ENCODE results near the gene OBP2A. TPM values are rescaled to one million over a fixed set of nuclear protein-coding genes. Genes with fewer than 3 reads are reported as not detected.

OBP2A gene
- total RNA-seq, 2 experiments from 2014 or later = not detected

DNA sequence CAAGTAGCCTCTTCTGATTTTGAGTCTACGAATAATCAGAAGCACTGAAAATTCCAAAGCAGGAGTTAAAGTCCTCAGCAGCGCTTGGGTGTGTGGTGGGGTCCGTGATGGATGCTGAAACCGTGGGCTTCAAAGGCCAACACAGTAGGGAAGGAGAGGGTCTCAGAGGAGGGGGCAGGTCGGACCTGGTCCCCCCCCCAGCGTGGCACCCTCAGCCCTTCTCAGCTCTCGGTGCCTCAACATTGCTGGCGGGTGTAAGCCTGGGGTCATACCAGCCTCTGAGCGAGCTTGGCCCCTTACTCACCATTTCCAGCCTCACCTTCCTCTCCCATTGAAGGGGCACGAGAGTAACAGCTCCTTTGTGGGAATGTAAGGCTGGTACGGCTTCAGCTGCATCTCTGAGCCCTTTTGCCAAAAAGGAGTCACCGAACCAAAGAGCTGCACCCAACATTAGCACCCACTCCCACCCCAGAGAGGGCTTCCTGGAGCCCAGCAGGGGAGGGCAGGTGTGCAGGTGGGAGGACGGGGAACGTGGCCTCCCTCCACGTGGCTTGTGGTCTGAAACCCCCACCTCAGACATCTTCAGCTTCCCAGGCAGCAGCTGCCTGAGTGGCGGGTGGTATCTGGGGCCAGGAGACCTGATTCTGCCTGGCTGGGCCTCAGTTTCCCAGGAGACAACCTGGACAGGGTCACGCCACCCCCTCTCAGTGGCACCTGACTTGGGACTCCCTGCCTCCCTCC, 31.4 kb upstream of the OBP2A start:
- ChIA-PET CTCF (interaction anchor here (0.8 kb wide), 1 partner anchor 10 kb away, joined by 3 read pairs; no protein-coding TSS in a partner anchor), POLR2A (no interaction called here)
- no peak for DNase-seq
- H3K4me3 Mint-ChIP-seq = no peak overlapping the region
- H3K9me3 Mint-ChIP-seq (ENCODE audit: insufficient read depth) = no peaks in the 10 kb centered on the region
- H3K4me1 Mint-ChIP-seq (ENCODE audit: low read depth) = peaks cover 15% of the 10 kb centered on the region
- no peak for ATAC-seq
- peaks cover 23% of the 10 kb centered on the region for H3K27me3 Mint-ChIP-seq (ENCODE audit: low read depth)
- no peaks in the 10 kb centered on the region for H3K36me3 Mint-ChIP-seq (ENCODE audit: low read depth)
- no peak overlapping the region for H3K27ac Mint-ChIP-seq

DNA sequence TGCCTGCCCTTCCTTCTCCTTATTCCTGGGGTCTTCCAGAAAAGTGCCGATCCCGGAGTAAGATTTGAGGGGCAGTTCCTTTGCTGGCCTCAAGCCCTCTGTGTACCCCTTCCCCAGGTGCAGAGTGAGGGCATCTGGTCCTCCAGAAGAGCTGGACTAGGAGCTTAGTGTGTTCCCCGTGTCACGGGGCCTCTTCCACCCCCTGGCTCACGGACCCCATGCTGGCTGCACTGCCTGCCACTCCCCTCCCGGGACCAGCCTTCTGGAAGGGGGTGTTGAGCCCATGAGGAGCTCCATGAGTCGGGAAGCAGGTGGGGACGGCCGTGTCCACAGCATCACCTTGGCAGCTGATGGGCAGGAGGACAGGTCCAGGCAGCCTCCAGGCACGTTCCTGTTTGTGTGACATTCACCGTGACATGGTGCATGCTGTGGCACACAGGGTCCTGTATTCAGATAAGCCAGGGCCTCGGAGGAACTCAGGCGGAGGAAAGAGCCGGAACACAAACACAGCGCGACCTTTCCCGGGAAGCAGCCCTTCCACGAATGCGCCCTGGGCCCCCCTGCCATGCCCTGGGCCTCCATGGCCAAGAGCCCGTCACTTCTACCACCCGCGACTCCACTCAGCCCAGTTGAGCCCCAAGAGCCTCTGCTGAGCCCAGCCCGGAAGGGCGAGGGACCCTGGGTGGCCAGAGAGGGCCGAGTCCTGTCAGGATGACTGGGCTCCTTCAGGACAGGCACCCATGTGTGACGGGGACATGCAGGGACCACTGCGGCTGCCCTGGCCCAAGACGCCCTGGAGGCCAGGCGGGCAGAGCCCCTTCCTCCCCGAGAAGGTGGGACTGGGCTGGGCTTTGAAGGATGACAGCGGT, 30.6 kb upstream of the OBP2A start:
- ATAC-seq (no peak), DNase-seq (no peak)
- ChIA-PET POLR2A (no interaction called here), CTCF (interaction anchor here (0.8 kb wide), 1 partner anchor 11 kb away, joined by 3 read pairs; no protein-coding TSS in a partner anchor)
- no peak overlapping the region for H3K27ac Mint-ChIP-seq
- peaks cover 25% of the 10 kb centered on the region for H3K27me3 Mint-ChIP-seq (ENCODE audit: low read depth)
- no peaks in the 10 kb centered on the region for H3K9me3 Mint-ChIP-seq (ENCODE audit: insufficient read depth)
- H3K36me3 Mint-ChIP-seq (ENCODE audit: low read depth) = no peaks in the 10 kb centered on the region
- no peak overlapping the region for H3K4me3 Mint-ChIP-seq
- peaks cover 15% of the 10 kb centered on the region for H3K4me1 Mint-ChIP-seq (ENCODE audit: low read depth)

DNA sequence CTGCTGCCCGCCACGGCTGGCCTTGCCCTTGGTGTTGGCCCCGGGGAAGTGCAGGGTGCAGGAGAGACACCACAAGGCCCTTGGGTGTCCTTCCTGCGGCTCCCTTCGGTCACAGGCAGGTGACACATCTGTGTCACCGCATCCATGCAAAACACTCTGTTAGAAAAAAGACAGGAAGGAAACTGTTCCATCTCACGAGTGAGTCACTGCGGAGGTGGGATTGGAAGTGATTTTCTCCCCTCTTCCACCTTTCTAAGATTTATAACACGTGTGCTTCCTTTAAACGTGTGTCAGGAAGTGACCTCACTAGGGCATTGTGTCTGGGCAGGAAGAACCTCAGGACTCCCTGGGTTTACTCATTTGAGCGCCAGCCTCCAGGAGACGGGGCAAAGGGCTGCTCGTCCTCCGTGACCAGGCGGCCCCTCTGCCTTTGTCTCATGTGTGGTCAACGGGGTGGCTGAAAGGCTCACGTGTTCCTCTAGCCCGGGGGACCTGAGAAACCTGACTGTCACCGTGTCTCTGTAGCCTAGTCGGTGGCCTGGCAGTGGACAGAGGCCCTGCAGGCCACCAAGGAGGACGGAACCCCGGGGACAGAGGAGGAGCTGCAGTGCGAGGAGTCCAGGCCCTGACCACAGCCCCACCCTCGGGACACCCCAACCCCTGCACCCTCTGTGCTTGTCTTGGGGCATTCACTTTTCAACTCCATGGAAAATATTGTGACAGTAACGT, 29.6 kb upstream of the OBP2A start:
- ChIA-PET POLR2A (no interaction called here), CTCF (no interaction called here)
- ATAC-seq = no peak
- DNase-seq = no peak
- no peaks in the 10 kb centered on the region for H3K9me3 Mint-ChIP-seq (ENCODE audit: insufficient read depth)
- no peak overlapping the region for H3K27ac Mint-ChIP-seq
- H3K36me3 Mint-ChIP-seq (ENCODE audit: low read depth) = no peaks in the 10 kb centered on the region
- peaks cover 11% of the 10 kb centered on the region for H3K4me1 Mint-ChIP-seq (ENCODE audit: low read depth)
- H3K27me3 Mint-ChIP-seq (ENCODE audit: low read depth) = peaks cover 25% of the 10 kb centered on the region
- H3K4me3 Mint-ChIP-seq = no peak overlapping the region

DNA sequence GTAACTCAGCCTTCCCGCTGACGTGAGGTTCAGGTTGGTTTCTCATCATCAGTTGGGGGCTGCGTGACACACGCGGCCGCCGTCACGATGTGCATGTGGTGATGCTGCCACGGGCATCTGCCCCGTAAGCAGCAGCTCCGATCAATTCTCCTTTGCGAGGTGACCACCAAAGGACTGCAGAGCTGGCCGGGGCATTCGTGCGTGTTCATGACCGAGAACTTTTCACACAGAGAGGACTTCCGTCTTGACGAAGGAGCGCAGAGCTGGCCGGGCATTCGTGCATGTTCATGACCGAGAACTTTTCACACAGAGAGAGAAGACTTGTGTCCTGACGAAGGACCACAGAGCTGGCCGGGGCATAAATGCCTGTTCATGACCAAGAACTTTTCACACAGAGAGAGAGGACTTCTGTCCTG, 28.5 kb upstream of the OBP2A start:
- Mint-ChIP-seq H3K4me3 (no peak overlapping the region), H3K27me3 (ENCODE audit: low read depth) (peaks cover 22% of the 10 kb centered on the region), H3K9me3 (ENCODE audit: insufficient read depth) (no peaks in the 10 kb centered on the region), H3K4me1 (ENCODE audit: low read depth) (peaks cover 5% of the 10 kb centered on the region), H3K36me3 (ENCODE audit: low read depth) (no peaks in the 10 kb centered on the region), H3K27ac (no peak overlapping the region)
- CTCF ChIA-PET = interaction anchor here (1.0 kb wide), 1 partner anchor 48 kb away, joined by 3 read pairs; no protein-coding TSS in a partner anchor
- DNase-seq (no peak), ATAC-seq (no peak)
- POLR2A ChIA-PET = no interaction called here

DNA sequence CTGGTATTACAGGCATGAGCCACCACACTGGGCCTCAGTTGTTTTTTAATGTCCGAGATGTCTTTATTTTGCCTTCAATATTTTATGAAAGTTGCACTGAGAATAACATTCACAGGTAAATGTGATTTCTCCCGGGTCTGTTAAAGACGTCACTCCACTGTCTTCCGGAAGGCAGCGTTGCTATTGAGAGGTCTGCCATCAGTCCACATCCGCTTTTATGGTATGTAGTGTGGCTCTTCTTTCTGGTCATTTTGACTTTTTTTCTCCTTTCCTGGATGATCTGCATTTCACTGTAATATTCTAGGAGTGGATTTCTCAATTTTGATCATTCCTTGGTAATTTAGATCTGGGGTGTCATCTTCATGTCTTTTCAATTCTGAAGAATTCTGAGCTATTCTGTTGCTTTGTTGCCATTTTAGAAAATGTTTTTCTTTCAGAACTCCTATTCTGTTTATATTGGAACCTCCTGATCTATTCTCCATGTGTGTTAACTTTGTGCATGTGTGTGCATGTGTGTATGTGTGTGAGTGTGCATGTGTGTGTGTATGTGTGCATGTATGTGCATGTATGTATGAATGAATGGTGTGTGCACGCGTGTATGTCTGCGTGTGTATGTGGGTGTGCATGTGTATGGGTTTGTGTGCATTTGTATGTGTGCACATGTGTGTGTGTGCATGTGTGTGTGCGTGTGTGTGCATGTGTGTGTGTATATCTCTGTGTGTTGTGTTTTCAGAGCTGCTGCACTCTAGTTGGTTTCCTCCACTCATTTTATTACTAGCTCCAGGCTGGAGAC, 26.6 kb upstream of the OBP2A start:
- POLR2A ChIA-PET = no interaction called here
- Mint-ChIP-seq H3K36me3 (ENCODE audit: low read depth) (no peaks in the 10 kb centered on the region), H3K4me3 (no peak overlapping the region), H3K27me3 (ENCODE audit: low read depth) (peaks cover 18% of the 10 kb centered on the region), H3K4me1 (ENCODE audit: low read depth) (peaks cover 5% of the 10 kb centered on the region), H3K9me3 (ENCODE audit: insufficient read depth) (no peaks in the 10 kb centered on the region), H3K27ac (no peak overlapping the region)
- DNase-seq = no peak
- CTCF ChIA-PET = no interaction called here
- ATAC-seq = no peak

DNA sequence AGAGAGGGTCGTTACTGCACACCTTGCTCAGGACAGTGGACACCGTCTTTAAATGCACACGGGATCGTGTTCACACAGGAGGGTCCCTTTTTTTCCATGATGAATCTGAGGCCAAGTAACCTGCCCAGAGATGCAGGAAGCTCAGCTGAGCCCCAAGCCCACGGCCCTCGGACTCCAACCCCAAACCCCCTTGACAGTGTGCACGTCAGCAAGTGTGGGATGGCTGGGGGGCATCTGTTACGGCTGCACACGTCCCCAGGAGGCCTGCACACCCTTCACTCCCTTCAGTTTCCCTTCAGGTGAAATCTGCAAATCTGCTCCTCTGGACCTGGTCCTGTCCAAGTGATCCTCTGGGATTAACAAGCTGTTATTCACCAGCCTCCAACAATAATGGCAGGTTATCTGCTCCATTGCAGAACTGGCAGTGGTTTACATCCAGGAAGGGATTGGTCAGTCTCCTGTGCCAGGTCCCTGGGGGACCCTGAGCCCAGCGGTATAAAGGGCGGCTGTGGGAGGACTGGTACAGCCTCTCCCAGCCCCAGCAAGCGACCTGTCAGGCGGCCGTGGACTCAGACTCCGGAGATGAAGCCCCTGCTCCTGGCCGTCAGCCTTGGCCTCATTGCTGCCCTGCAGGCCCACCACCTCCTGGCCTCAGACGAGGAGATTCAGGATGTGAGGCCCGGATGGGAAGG, 24.9 kb upstream of the OBP2A start, which contains the start of gene LCN1:
Gene LCN1, plus strand, starts transcription at position 525 of the 692 bp plus-strand sequence. Its CDS starts 58 bp downstream, at position 583.
- ATAC-seq = no peak
- POLR2A ChIA-PET = no interaction called here
- no peaks in the 10 kb centered on the region for H3K9me3 Mint-ChIP-seq (ENCODE audit: insufficient read depth)
- H3K4me3 Mint-ChIP-seq = no peak within 1 kb of the TSS
- no peak for DNase-seq
- H3K4me1 Mint-ChIP-seq (ENCODE audit: low read depth) = peaks cover 3% of the 10 kb centered on the region
- H3K27ac Mint-ChIP-seq = no peak within 1 kb of the TSS
- no peaks in the 10 kb centered on the region for H3K36me3 Mint-ChIP-seq (ENCODE audit: low read depth)
- CTCF ChIA-PET = no interaction called here
- peaks cover 18% of the 10 kb centered on the region for H3K27me3 Mint-ChIP-seq (ENCODE audit: low read depth)

DNA sequence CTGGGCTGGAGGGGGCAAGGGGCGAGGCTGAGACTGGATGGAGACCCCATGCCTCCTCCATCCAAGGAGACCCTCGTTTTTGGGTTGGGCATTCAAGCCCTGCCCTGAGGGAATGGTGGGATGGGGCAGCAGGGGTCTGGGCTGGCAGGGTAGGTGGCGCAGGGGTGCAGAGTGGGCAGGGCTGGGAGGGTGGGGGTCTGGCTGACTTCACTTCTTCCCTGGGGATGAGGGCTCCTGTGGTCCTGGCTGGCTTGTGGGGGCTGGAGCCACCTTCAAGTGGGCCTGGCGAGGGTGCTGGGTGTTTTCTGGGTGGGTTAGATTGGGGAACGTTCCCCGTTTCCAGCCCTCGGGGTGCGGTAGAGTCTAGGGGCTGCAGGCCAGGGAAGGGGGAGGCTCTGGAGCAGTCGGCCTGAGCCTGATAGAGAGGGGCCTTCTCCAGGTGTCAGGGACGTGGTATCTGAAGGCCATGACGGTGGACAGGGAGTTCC, 24.3 kb upstream of the OBP2A start:
- ChIA-PET CTCF (no interaction called here), POLR2A (no interaction called here)
- no peaks in the 10 kb centered on the region for H3K4me1 Mint-ChIP-seq (ENCODE audit: low read depth)
- DNase-seq (no peak), ATAC-seq (no peak)
- no peak overlapping the region for H3K4me3 Mint-ChIP-seq
- no peaks in the 10 kb centered on the region for H3K36me3 Mint-ChIP-seq (ENCODE audit: low read depth)
- peaks cover 18% of the 10 kb centered on the region for H3K27me3 Mint-ChIP-seq (ENCODE audit: low read depth)
- no peaks in the 10 kb centered on the region for H3K9me3 Mint-ChIP-seq (ENCODE audit: insufficient read depth)
- H3K27ac Mint-ChIP-seq = no peak overlapping the region

DNA sequence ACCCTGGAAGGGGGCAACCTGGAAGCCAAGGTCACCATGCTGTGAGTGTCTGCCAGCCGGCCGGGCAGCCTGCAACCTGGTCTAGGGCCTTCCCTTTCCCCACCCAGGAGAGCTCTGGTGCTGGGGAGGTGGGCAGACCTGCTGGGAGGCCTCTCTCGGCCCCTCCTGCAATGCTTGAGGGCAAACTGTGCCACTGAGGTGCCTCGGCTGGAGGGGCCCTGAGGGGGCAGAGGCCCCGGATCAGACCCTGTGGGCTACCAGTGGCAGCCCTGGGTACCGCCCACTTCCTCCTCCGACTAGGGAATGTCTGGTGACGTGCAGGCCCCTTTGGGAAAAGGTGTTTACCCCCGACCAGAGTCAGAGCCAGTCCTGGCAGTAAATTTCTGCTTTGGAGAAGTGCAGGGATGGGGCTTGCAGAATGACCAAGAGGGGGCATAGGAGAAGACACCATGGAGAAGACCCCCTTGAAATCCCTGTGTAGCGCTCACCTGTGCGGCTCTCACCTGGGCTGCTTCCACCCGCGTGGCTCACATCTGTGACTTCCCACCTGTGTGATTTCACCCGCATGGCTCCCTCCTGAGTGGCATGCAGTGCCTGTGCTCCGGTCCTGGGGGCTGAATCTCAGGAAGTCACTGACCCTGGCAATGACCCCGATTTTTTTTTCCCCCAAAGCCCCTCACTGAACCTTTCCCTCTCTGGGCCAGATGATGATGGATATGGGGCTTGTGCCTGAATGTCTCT, 23.6 kb upstream of the OBP2A start:
- Mint-ChIP-seq H3K9me3 (ENCODE audit: insufficient read depth) (no peaks in the 10 kb centered on the region), H3K36me3 (ENCODE audit: low read depth) (no peaks in the 10 kb centered on the region), H3K4me1 (ENCODE audit: low read depth) (no peaks in the 10 kb centered on the region), H3K4me3 (no peak overlapping the region), H3K27me3 (ENCODE audit: low read depth) (peaks cover 18% of the 10 kb centered on the region), H3K27ac (no peak overlapping the region)
- ChIA-PET CTCF (no interaction called here), POLR2A (no interaction called here)
- DNase-seq (no peak), ATAC-seq (no peak)

DNA sequence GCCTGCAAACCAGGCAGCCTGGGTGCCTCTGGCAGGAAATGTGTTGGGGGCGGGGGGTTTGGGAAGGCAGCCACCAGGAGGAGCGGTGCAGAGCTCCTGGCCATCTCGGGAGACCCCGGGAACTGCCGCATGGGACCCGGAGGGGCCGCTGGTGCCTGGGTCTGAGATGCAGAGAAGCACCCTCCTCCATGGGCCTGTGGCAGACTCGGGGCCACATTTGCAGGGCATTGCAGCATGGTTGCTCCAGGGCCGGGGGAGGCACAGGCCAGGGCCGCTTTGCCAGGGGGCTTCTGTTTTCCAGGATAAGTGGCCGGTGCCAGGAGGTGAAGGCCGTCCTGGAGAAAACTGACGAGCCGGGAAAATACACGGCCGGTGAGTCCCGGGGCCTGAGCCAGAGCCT, 23.0 kb upstream of the OBP2A start:
- ATAC-seq (no peak), DNase-seq (no peak)
- H3K4me3 Mint-ChIP-seq = no peak overlapping the region
- ChIA-PET POLR2A (no interaction called here), CTCF (no interaction called here)
- H3K27me3 Mint-ChIP-seq (ENCODE audit: low read depth) = peaks cover 14% of the 10 kb centered on the region
- no peaks in the 10 kb centered on the region for H3K36me3 Mint-ChIP-seq (ENCODE audit: low read depth)
- H3K4me1 Mint-ChIP-seq (ENCODE audit: low read depth) = no peaks in the 10 kb centered on the region
- H3K27ac Mint-ChIP-seq = no peak overlapping the region
- H3K9me3 Mint-ChIP-seq (ENCODE audit: insufficient read depth) = no peaks in the 10 kb centered on the region

DNA sequence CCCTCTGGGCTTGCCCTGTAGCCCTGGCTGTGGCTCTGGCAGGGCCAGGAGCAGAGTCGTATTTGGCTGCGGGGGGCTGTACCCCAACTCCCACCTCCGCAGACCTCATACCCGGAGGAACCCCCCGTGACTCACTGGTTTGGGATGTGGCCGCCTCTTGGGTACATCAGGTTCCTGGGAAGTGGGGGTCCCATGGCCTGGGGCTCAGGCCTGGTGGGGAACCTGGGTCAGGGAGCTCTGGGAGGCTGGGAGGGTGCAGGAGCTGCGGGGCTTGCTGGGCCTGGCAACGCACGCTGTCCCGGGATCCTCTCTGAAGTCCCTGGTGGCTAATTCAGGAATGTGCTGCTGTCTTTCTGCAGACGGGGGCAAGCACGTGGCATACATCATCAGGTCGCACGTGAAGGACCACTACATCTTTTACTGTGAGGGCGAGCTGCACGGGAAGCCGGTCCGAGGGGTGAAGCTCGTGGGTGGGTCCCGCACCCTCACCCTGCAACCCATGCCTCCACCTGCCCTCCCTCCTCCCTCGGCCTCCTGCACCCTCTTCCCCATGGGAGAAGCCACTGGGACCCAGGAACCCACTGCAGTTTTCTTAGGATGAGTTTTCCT, 22.3 kb upstream of the OBP2A start:
- H3K4me1 Mint-ChIP-seq (ENCODE audit: low read depth) = no peaks in the 10 kb centered on the region
- no peaks in the 10 kb centered on the region for H3K36me3 Mint-ChIP-seq (ENCODE audit: low read depth)
- peaks cover 8% of the 10 kb centered on the region for H3K27me3 Mint-ChIP-seq (ENCODE audit: low read depth)
- no peak for ATAC-seq
- no peak for DNase-seq
- H3K27ac Mint-ChIP-seq = no peak overlapping the region
- H3K9me3 Mint-ChIP-seq (ENCODE audit: insufficient read depth) = no peaks in the 10 kb centered on the region
- ChIA-PET POLR2A (no interaction called here), CTCF (no interaction called here)
- no peak overlapping the region for H3K4me3 Mint-ChIP-seq
